Measurements from ENCODE around the gene DNER.

DNER gene

DNA sequence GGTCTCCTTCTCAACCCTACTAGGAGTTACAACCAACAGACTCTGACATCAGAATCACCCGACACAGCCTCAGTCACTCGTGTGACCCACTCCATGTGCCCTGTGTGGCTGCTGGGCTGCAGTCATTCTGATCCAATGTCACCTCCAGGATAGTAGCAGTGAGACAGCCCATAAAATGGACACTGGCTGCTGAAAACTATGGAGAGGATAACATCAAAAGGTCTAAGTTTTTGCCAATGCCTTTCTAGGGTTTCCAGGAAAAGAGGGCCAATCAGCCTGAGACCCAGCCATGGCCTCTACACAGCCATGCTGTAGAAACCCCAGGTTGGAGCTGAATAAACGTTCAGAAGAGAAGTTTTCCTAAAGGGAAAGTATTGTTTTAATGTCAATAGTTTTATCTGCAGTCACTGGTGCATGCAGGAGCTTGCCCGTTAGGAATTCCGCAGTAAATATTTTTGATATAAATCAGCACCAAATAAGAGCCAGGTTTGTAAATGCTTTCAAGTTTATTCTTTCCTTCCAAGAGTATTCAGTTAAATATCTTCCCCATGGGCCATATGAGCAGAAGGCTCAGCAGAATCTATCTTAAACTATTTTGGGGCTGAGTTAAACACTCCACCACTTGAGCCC is 351.1 kb downstream of the DNER start:
- in situ Hi-C loops (cut with HindIII; ENCODE audit: low sequenced_read_pairs) = no loop called here

DNA sequence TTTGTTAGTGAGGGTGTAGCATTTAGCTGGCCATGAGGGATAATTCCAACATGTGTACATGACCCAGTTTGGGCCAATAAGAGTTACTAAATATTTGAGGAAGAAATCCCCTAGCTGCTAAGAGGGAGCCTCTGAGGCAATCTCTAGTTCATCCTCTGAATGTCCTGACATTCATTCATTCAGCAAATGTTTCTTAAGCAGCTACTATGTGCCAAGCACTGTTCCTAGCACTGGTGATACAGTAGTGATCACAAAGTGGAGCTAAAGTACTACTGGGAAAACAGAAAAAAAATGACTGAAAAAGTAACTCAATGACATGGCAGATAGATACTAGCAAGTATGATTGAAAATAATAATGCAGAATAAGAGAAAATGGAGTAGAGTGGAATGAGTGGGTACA is 363.5 kb downstream of the DNER start:
- in situ Hi-C loops (cut with HindIII; ENCODE audit: low sequenced_read_pairs) = no loop called here

DNA sequence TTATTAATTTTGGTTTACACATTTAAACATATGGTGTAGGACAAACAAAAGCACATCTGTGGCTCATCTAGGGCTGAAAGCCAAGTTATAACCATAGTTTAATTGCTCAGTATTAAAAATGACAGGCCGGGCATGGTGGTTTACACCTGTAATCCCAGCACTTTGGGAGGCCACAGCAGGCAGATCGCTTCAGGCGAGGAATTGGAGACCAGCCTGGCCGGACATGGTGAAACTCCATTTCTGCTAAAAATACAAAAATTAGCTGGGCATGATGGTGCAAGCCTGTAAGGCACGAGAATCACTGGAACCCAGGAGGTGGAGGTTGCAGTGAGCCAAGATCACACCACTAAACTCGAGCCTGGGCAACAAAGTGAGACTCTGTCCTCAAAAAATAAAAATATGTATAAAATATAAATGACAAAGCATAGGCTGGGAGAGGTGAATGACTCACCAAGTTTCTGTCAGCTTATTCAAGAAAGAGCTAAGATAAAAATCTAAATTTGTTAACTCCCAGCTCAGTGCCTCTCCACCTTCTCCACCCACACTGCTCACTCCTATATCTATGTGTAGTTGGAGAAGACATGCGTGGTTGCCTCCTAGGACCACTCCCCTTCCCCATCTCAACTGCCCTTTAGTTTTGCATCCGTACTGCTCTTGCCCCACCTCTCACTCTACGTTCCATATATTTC is 364.1 kb downstream of the DNER start:
- in situ Hi-C loops (cut with HindIII; ENCODE audit: low sequenced_read_pairs) = no loop called here

DNA sequence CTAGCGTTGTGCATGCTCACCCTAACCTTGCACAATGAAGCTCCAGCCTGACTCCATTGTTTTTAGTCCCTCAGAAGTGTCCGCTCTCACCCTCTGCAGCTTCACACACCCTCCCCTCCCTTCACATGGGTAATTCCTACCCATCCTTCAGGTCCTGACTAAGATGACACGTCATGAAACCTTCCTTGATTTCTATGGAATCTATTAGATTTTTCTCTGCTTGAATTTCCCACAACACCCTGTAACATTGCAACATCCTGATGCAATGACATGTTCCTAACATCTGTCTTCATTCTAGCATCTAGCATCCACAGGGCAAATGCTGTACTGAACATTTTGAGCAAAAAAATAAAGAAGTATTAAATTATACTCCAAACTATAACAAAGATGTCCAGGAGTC is 366.2 kb downstream of the DNER start:
- in situ Hi-C loops (cut with HindIII; ENCODE audit: low sequenced_read_pairs) = no loop called here

DNA sequence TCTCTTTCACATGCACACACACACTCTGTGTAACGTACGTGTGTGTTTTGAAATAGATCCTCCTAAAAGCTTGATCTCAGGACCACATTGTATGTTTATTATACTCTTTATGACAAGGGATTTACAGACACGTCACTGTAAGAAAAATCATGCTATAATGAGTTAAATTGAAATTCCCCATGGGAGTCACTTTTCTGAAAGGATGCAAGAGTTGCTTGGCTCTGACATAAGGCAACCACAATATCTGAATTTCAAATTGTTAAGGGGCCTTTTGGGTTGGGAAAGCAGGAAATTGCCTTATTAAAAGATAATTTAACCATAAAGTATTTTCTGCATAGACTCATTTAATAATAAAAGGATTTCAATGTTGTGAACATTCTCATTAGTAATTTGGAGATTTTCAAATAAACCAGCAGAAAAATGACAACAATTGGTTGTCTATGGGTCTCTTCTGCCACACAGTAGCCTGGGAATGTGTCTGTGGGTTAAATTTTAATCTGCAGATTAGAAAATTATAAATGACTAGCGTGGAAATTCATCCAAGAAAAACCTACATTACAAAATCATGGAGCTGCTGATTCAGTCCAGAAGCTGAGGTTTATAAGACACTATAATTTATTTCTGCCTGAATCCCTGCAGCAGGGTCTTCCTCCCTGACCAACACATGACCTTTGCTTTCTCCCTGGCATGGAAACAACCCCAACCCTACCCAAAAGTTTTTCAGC is 367.4 kb downstream of the DNER start:
- in situ Hi-C loops (cut with HindIII; ENCODE audit: low sequenced_read_pairs) = no loop called here

DNA sequence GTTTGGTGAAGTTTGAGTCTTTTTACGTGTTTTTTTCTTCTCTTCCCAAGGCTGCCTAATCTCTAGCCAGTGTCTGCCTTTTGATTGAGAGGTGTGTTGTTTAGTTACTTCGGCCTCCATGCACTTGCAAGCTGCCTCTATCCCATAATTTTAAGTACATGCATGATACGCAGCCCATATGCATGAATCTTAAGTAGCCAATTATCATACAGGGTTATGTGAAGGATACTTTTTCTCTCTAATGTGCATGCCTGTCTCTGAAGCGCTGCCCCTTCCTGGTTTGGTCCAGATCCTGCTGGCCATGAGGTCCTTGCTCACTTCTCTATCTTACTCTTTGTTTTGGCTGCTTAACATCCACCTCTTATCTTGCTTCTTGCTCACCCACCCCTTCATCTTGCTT is 369.4 kb downstream of the DNER start:
- in situ Hi-C loops (cut with HindIII; ENCODE audit: low sequenced_read_pairs) = no loop called here

DNA sequence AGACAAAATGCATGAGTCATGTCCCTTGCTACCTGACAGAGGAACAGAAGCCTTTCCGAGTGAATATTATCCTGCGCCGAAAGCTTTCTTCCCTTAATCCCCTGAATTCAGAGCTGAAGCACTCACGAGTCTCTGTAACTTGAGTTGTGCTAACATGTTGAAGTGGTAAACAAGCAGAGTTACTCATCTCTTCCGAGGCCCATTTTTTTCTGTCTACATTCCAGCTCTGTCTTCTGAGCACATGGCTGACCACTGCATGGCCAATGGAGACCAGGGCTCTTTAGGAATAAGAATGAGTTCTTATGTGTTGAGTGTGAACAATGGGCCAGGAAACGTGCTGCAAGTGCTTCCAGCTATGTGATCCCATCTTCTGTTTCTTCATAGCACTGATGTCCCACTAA is 370.2 kb downstream of the DNER start:
- in situ Hi-C loops (cut with HindIII; ENCODE audit: low sequenced_read_pairs) = no loop called here

DNA sequence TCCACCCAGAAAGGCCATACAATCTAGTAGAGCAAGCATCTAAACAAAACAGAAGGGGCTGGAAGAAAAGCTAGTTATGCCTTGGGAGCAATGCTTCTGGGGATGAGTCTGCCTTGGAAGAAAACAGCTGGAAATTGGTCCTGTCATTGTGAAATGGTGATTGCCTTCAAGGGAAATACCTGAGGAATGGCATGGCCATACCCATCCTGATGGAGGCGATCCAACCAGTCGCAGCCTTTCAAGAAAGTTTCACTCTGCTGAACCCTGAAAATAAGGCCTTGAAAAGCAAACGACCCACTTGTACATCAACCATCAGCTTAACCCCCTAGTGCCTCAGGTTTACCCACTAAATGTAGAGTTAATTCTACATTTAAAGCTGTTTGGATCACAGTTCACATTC is 370.7 kb downstream of the DNER start:
- in situ Hi-C loops (cut with HindIII; ENCODE audit: low sequenced_read_pairs) = no loop called here

DNA sequence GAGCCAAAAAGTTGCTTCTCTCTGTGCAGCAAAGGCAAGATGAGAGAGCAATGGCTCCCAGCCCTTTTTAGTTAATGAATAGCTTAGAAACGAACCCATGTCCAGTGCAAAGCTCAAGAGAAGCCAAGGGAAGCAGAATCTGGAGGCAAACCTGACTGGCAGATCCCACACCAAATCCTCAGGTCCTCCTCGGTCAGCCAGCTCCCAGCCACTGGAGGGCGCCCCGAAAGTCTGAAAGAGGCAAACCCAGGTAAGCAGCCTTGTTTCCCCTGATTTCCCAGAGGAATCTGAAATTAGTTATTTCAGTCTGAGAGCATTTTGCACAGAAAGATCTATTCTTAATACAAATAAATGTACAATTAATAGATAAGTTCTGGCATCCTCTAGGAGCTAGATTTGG is 372.0 kb downstream of the DNER start:
- in situ Hi-C loops (cut with HindIII; ENCODE audit: low sequenced_read_pairs) = no loop called here

DNA sequence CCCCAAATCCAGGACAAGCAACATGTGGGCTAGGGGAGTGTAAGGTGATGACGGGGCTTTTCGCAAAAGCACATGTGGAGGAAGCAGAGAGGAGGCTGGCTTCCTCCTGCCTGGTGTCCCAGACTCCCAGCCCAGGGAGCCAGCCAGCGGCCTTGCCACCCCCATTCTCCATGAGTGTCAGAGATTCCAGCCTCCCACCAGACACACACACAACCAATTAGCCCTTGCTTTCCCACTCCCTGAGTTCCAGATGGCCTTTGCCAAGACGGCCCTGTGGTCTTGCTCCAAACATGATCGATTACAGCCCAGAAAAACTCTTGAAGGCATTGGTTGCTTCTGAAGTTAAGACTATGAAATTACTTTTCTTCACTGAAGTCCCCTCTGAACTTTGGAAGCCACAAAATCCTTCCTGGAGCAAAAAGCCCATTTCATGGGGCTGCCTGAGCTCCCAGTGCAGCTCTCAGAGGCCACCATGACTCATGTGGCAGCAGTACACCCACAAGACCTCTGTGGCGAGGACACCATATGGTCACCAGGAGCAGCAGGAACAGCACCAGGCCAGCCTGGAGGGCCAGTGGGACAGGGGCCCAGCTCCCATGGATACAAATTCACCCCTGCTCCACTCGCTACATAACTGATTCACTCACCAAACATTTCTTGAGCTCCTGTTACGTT is 374.1 kb downstream of the DNER start:
- in situ Hi-C loops (cut with HindIII; ENCODE audit: low sequenced_read_pairs) = no loop called here

DNA sequence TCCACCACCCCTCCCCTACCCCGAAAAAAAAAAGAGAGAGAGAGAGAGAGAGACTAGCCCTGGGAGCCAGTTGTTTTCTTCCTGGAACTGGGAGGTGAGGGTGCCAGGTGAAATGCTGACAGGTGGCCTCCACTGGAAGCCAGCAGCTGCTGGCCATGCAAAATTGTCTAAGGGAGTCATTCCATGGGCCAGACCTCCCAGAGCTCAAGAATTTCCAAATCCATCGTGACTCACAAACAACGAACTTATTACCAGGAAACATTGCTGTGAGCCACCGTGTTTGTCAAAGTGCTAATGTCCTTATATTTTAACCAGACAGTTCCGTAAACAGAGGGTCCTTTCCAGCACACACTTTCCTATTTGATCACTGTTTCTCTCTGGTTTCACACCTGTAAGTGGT is 374.7 kb downstream of the DNER start:
- in situ Hi-C loops (cut with HindIII; ENCODE audit: low sequenced_read_pairs) = loop anchor here (5.0 kb wide), 1 partner anchor 57 kb away; no protein-coding TSS in a partner anchor

DNA sequence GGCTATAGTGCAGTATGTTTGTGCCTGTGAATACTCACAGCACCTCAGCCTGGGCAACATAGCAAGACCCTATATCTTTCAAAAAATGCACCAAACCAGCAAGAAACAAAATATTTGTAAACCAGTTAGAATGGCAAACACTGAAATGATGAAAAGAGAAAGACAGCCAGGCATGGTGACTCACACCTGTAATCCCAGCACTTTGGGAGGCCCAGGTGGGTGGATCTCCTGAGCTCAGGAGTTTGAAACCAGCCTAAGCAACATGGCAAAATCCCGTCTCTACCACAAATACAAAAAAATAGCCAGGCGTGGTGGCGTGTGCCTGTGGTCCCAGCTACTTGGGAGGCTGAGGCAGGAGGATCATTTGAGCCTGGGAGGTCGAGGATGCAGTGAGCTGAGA is 375.2 kb downstream of the DNER start:
- in situ Hi-C loops (cut with HindIII; ENCODE audit: low sequenced_read_pairs) = loop anchor here (5.0 kb wide), 1 partner anchor 57 kb away; no protein-coding TSS in a partner anchor

DNA sequence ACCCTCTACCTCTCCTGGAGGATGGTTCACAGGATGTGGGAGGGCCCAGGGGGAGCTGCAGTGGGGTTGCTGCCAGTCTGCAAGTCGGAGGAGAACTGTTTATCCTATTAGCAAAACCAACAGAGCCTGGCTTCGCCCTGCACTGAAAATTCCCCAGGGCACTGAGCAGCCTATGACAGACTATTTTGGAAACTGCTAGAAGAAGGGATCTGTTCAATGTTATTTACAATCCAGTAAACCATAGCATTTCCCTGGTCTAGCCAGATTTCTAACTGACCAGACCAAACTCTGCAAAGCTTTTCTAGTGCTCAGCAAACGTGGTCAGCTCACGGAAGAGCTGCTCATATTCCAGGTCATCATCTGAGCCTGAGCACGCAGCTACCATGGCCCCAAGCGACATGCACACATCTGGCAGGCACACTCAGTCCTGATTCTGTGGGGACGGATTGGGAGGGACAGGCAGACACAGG is 378.4 kb downstream of the DNER start:
- in situ Hi-C loops (cut with HindIII; ENCODE audit: low sequenced_read_pairs) = loop anchor here (5.0 kb wide), 1 partner anchor 54 kb away; no protein-coding TSS in a partner anchor

DNA sequence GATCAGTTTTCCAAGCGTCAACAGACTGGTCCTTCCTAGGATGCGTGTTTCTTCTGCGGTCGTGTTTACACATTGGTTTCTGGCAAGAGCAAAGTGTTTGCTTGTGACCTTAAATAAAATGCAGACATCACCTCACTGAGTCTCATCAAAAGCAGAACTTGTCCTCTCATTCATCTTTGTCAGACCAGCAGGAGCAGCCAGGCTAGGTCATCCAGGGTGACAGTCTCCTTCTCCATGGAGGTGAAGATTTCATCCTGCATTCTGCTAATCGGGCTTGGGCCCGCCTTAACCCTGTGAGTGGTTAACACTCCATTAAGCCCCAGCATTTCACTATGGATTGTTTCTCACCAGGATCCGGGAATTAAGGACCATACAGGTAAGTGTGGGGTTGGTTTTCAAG is 379.0 kb downstream of the DNER start:
- in situ Hi-C loops (cut with HindIII; ENCODE audit: low sequenced_read_pairs) = loop anchor here (5.0 kb wide), 1 partner anchor 53 kb away; no protein-coding TSS in a partner anchor

DNA sequence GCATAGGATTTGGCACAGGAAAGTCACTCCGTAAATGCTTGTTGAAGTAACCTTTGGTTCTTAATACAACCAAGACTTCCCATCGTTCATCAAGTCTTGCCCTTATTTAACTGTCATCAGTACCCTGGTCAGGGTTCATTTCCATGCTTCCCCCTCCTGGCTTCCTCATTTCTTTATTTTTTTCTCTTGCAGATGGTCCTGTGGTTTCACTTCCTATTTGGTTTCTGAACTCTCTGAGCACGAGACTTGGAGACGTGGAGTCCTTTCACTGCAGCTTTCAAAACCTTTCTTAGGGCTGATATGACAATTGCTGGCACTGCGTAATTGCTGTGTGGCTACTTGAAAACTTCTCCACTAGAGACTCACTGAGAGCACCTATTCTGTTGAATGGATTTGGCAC is 383.4 kb downstream of the DNER start:
- in situ Hi-C loops (cut with HindIII; ENCODE audit: low sequenced_read_pairs) = no loop called here

DNA sequence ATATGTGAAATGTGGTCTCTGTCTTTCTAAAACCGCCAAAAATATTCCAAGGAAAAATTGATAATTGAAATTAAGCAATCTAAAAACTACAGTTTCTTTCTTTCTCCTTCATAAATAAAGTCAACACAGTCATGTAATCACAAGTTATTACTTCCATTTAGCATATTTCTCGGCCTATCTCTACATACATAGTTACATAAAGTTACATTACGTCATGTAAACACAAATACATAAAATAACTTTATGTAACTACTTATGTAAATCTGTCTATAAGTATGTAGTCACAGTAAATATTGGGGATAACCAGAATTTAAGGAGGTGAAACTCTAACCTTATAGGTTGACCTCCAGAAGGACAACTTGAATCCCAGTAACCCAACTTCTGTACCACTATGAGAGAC is 394.8 kb downstream of the DNER start:
- in situ Hi-C loops (cut with HindIII; ENCODE audit: low sequenced_read_pairs) = no loop called here

DNA sequence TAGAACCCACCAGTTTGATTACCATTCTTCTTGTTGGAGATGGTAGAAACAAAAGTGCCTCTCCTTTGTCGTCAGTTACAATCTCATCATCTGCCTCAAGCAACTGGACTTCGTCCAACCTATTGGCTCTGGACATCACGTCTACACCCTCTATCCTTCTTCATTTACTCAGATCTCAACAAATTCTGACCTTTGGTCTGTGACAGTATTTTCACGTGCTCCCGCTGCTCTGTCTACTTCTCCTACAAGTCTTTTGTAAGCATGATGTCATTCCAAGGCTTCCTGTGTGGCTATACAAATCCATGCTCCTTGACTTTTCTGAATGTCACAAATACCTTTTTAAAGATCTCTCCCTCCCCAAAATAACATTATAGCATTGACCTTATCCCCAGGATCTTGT is 400.2 kb downstream of the DNER start:
- in situ Hi-C loops (cut with HindIII; ENCODE audit: low sequenced_read_pairs) = no loop called here

DNA sequence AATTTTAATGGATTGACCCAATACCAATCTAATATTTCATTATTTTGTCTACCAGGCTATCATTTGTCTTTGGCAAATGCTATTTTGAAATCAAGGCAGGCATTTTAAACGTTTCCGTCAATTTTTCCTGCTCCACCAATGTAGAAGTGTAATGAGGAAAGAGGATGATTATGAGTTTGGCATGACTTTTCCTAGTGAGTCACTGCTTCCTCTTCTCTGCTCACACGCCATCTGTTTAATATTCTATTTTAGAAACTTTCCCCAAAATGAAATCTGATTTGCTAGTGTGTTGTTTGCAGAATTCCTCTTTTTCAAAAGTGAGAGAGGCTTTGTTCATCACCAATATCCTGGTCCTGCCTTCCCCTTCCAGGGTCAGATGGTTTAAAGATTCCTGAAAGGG is 400.8 kb downstream of the DNER start:
- in situ Hi-C loops (cut with HindIII; ENCODE audit: low sequenced_read_pairs) = no loop called here

Data from endothelial cell of hepatic sinusoid (primary cell).